Measurements from ENCODE around the gene PLXNA4.
A peak's percentile ranks its signal among the peaks of the same experiment; 100 is the strongest.

PLXNA4 gene

DNA sequence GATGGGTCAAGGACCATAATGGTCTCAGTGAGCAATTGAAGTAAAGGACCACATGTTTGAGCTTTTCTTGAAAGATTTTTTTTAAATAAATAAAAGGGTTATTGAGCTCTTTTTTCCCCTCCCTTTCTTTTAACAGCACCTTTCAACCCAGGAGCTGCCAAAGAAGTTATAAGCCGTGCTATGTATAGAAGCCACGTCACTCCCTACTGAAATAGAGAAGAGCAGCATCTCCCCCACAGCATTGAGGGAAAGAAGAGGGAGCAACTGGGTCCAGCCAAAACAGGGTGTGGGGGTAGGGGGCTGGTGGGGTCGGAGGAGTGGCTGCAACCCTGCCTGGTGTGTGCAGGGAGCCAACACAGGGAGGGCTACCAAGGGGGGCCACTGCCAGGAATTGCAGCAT lies 227.2 kb downstream of the PLXNA4 start:
- no peak for DNase-seq

GRCh38 chr7:132348341-132348740 lies 227.9 kb downstream of the PLXNA4 start:
- no peak for DNase-seq

GRCh38 chr7:132347858-132348257 lies 228.4 kb downstream of the PLXNA4 start:
- no peak for DNase-seq

GRCh38 chr7:132347123-132347522 lies 229.1 kb downstream of the PLXNA4 start:
- DNase-seq = no peak

DNA sequence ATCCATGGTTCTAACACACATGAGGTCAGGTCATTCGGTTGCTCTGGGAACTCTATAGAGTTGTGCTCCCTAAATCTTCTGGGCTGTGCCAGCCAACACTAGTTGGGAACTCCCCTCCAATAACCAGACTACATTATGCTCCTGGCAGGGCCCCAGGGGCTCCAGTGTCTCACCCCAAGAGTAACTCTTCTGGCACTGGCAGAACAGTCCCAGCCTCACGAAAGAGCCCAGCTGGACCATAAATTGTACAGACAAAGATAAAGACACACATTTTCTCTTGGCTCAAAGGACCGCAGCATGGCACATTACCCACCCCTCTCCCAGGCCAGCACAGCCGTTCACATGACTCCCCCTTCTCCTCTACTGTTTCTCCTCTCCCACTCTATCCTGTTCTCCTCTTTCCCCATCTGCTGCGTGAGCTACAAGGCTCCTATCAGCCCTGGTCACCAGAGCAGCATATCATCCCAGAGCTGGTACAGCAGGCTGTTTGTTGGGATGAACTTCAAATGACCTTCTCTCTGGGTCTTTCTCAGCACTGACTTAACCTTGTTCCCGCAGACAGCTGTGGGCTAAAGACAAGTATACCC lies 230.6 kb downstream of the PLXNA4 start:
- DNase-seq = no peak

GRCh38 chr7:132345030-132345429 lies 231.2 kb downstream of the PLXNA4 start:
- DNase-seq = no peak

DNA sequence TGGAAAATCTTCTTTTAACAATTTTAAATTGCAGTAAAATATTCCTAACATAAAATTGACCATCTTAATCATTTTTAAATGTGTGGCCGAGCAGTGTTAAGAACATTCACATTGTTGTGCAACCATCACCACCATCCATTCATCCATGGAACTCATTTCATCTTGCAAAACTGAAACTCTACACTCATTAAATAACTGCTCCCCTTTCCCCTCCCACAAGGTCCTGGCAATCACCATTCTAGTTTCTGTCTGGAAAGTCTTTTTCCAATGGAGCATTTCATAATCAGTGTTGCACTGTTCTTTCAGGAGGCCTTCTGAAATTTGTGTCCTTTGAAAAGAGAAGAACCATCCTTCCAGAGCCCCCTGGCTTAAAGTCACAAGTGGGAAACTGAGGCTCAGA lies 233.1 kb downstream of the PLXNA4 start:
- no peak for DNase-seq

DNA sequence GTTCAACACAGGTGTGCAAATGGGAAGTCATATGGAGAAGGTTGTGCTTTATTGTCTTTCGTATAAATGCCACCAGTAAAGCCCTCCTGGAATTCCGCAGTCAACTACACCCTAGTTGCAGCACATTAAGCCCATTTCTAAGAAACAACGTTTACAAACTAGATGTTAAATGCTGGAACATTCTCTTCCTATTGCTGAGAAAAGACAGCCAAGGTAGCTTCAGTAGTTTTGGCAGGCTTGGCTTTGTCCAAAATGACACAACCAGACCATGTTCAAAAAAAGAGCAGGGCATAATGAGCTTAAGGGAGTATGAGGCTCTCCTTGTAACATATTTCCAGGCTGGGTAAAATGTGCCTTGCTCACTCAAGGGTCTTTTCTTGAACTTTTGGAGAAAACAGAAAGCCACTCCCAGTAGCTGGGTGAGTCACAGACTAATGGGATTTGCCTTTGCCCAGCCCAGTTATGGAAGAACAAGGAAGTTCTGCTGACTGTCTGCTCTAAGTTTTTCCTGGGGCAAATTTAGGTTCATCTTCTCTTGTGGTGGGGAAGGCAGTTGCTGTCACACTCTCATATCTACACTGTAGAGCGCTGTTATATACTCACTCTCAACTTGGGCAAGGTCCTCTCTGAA lies 238.7 kb downstream of the PLXNA4 start:
- DNase-seq = no peak

DNA sequence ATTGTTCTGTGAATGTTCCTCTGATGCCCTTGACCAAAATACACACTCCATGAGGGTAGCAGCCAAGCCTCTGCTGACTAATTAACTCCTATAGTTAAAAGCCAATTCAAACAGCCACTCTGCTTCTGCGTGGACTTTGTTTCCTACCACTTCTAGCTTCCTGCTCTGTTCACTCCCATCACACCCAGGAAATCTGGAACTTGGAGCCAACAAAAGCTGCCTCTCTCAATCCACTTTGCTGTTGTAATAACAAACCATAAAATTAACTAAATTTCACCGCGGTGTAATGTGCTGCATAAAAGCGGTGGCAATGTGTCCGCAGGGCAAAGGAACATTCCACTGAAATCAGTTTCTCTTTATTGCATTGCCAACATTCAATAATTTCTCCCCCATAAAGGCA lies 239.5 kb downstream of the PLXNA4 start:
- DNase-seq = no peak

GRCh38 chr7:132333301-132333700 lies 243.0 kb downstream of the PLXNA4 start:
- no peak for DNase-seq

DNA sequence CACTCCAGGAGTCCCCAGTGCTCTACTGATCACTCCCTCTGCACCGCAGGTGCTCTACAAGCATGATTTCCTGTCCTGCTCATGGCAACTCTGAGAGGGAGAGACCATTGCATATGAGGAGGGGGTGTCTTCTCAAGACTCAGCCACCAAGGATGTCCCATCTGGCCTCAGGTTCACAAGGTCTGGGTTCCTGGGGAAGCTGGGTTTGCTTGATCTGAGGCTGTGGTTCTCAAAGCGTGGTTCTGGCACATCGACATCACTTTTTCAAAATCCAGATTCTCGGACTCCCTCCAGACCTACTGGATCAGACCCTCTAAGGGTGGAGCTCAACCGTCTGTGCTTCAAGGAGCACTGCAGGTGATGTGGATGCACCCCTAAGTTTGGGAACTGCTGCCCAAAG lies 247.5 kb downstream of the PLXNA4 start:
- no peak for DNase-seq

GRCh38 chr7:132328047-132328620 lies 248.1 kb downstream of the PLXNA4 start:
- DNase-seq = no peak

DNA sequence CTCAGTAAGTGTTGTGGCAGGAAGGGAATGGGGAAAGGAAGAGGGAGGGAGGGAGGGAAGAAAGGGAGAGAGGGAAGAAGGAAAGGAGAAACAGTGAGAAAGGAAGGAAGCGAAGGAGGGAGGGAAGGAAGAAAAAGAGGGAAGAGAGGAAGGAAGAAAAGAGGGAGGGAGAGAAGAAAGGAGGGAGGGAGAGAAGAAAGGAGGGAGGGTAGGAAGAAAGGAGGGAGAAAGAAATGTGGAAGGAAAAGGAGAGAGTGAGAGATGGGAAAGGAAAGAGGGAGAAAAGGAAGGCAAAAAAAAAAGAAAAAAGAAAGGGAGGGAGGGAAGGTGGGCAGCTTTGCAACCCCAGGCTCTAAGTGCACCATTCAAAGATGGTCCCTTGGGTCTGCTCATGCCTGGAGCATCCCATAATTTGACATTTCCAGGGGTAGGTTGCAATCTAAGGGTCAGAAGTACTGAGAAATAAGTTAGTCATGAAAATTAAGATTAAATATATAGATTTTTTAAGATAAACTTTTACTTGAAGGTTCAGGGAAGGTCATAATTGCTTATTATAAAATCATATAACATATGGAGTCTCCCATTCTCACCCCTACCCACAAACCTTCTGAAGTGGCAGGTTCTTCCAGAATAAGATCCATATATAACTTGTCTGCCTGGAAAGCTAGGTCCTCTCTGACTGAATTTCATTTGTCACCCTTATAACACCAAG lies 249.2 kb downstream of the PLXNA4 start:
- no peak for DNase-seq

- no peak for DNase-seq
Measured at GRCh38 chr7:132322970-132323369, 253.3 kb downstream of the PLXNA4 start.

DNA sequence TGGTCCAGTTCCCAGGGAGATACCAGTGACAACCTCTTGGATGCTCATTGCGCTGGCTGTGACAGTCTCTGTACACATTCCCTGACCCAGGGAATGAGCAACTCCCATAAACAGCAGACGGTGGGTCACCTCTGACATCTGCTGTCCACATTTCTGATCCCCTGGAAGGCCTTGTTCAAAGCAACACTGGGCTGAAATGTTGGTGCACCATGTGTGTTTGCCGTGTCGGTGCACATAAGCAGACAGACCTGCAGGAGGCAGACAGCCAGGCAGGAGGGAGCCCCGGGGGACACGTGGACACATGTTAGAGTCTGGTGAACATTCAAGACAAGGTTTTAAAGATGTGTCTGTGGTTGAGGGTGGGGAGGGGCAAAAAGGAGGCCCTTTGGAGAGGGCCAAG lies 254.9 kb downstream of the PLXNA4 start:
- peak in 1 of 2 experiments; percentile 29 for DNase-seq

DNA sequence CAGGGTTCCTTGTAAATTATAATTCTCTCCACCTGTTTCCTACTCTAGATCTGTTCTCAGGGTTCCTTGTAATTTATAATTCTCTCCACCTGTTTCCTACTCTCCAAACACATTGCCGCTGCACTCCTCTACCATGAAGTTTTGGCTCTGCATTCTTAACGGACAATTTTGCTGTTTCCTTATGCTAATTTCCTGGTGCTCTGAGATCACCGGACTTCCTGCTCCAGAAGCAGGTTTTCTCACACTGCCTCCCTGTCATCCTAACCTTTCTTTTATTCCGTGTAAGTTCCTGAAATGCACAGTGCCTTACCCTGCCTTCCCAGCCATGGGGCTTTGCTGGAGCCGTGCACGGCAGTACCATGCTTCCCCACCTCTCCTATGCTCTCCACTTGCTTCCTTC lies 256.8 kb downstream of the PLXNA4 start:
- DNase-seq = no peak

- DNase-seq = peak; percentile 80 to 81
Measured at GRCh38 chr7:132318352-132319318, 257.6 kb downstream of the PLXNA4 start.

DNA sequence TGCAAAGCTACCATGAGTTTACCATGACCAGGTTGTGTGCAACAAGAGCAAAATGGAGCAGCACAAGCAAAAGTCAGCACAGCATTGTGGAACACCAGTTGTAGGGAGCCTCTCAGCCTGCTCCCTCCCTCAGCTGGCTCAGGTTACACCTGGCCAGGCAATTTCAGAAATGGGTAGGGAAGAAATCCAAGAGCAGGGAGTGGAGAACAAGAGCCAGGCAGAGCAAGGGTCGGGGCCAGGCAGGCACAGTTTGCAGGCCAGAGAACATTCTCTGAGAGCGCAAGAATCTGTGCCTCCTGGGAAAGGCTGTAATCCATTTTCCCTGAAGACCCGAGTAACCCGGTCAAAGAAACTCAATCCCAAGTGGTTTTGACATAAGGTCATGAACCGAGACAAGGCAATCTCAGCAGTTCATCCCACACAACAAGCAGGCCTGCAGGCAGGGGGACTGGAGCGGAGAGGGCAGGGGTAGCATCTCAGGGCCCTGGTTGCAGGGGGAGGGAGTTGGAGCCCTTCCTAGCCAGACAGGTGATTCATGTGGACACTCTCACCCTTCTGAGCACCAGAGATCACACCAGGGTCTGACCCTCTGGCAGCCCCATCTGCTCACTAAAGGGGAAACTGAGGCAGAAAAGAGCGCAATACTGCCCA lies 258.4 kb downstream of the PLXNA4 start:
- DNase-seq = no peak

GRCh38 chr7:132312531-132313055 lies 263.7 kb downstream of the PLXNA4 start:
- DNase-seq = no peak

DNA sequence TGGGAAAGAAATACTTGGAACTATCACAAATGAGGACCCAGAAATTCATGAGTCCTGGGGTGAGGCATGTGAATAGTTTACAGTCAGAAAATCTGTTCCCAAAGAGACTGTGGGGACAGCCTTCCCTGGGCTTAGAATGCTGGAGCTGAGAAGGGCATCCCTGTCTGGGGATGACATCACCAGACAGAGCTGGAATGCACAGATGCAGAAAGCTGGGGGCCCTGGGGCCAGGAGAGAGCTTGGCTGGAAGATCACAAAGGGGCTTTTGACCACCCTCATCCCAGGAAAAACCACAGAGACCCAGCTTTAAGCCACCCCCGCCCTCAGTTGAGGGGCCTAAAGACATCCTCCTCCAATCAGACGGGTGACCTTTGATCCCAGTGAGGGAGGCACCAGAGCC lies 264.5 kb downstream of the PLXNA4 start:
- DNase-seq = no peak

GRCh38 chr7:132309102-132309805 lies 267.0 kb downstream of the PLXNA4 start:
- no peak for DNase-seq
